ENCODE results near the gene LRRC28.

DNA sequence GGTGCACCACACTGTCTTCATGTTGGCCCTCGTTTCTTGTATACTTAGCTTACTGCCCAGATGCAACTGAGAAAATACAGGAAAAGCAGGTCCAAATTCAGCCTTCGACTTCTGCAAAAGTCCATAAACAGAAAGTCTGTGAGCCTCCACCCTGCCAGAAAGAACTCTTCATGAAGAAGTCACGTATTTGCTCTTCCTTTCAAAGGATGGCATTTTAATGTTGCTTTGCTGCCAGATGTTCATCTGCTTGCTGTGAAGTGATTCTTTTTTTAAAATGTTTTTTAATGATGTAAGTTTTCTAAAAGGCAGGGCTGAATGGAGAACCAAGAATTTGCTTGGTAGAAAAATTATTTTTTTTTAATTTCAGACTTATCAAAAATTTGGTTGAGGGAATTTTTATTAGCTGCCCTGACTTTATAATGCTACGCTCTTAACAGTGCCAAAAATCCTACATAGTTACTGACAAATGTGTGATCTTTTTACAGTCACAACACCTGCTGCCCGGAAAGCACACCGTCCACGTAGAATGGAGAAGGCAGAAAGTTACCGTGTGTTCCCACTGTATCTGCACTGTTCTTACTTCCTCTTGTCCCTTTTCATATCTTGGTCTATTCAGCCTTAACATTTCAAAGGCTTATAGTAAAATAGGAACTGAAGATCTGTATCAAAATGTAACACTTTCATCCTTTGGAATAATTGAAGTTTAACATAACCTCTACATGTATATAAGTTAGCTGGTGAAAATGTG lies 136.3 kb downstream of the LRRC28 start:
- TF ChIP-seq CTCF (IDR thresholded peaks at IDR 0.05; ENCODE audit: low read depth, low read length, poor library complexity, severe bottlenecking), result no peak
- TF ChIP-seq EZH2phosphoT487 (IDR thresholded peaks at IDR 0.05; ENCODE audit: borderline replicate concordance, low read length), result no peak

Data from DOHH2 (cell line).